ENCODE data around the gene LBHD1.

The LBHD1 gene

GRCh38 chr11:62613291-62613778, 58.7 kb downstream of the LBHD1 start:
- DNase-seq = no peak

Measured in NCI-H524 (cell line).